TTC549 (cell line): ENCODE data around the gene FOSB.
"Not testable (repeated sequence)": the region's sequence is repeated elsewhere in the genome, so short reads cannot be mapped to it uniquely, and the experiment has no call there.

Experiments
- FAIRE-seq: peaks from 2 replicates; lab custom pipeline; 2012; peaks lifted over from hg19 to GRCh38; lab: Jason Lieb, UNC

FOSB gene

DNA sequence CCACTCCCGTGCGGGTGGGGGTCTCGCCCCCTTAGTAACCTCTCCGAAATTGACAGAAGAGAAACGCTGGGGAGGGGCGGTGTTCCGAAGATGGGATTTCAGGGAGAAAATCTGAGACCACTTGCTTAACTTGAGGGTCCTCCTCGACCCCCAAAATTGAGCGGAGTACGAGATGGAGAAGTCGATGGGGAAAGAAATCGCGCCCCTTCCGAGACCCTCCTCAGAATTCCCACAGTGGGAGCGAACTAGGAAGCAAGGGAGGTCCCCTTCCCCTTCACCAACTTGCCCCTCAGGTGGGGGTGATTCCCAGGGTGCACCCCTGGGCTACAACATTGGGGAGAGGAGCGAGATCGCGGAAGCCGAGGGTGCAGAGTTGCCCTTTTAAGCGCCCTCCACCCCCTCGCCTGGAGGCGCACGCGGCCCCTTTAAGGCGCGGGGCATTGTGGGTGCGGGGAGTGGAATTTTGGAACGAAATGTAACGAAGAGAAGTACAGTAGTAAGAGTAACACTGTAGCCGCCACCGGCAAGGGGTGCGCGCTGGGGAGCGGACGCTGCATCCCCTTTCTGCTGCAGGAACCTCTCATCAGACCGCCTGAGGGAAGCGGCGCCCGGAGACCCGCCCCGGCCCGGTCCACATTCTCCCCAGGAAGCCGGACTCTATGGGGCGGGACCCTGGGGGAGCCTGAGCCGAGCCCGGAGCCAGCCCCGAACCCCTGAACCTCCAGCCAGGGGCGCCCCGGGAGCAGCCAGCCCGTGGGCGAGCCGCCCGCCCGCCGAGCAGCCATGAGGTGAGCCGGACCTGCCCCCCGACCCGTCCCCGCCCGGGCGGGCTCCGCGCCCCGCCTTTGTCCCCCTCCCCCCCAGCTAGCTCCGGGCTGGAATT is 39.4 kb downstream of the FOSB start, which contains the start of gene VASP:
TSS of gene VASP (plus strand) at position 491 of the 883 bp plus-strand sequence. CDS start at position 784, 293 bp downstream.
- no peak for FAIRE-seq

DNA sequence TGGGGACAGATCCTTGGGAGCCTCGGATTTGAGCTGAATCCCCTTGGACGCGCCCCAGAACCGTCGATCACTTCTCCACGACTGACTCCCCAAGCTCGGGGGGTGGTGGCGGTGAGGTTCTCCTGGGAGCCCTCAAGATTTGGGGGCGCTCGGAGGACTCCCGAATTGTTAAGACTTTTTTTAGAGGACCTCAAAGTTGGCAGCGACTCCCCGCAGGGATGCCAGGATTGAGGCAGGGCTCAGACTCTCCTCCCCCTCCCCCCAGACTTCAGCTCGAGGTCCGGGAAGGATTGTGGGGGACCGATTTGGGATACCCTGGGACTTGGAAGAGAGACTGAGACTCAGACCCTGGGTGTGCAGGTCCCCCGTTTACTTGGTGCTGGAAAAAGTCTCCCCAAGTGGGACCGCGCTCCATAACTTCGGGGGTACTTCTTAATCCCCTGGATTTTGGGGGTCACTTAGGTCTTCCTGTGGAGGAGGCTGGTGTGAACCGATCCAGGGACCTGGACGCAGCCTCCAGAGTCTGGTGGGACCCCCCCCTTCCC is 40.1 kb downstream of the FOSB start:
- no peak for FAIRE-seq

DNA sequence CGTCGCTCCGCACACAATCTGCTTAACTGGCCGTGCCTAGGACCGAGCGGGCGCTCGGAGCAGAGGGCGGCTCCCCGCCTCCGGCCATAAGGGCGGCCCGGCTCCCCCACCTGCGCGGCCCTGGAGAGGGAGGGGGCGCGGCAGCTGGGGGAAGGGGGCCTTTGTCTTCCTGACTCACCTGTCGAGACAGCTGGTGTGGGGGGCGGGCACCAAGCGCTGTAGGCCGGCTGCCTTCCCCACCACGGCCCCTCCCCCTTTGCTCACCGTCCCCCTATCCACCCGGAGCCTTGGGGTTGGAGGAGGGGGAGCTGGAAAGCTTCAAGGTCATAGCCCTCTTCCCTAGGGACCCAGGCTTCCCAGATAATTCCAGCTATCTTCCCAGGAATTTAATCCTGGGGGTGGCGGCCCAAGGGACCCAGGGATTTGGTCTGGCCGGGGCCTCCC is 40.6 kb downstream of the FOSB start:
- no peak for FAIRE-seq

GRCh38 chr19:45508861-45509691 is 41.3 kb downstream of the FOSB start:
- no peak for FAIRE-seq

- FAIRE-seq: no peak
Measured at GRCh38 chr19:45509692-45510015, 41.9 kb downstream of the FOSB start.

- FAIRE-seq: not testable (repeated sequence)
Measured at GRCh38 chr19:45510352-45510751, 42.6 kb downstream of the FOSB start.

DNA sequence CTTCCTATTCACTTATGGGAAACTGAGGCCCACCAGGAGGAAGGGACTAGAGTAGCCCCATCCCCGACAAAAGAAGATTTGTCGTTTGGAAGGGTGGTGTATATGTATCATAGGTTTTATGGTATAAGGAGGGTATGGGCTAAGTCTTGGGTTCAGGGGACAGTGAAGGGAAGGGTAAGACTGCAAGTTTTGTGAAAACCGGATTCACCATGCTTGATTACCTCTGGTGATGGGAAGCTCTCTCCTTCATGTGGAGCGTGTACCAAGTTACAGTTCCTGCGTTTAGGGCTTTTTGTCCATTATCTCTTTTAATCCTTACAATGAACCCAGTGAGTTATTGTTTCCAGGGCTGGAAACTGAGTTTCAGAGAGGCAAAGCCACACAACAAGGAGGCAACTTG is 43.3 kb downstream of the FOSB start:
- no peak for FAIRE-seq

DNA sequence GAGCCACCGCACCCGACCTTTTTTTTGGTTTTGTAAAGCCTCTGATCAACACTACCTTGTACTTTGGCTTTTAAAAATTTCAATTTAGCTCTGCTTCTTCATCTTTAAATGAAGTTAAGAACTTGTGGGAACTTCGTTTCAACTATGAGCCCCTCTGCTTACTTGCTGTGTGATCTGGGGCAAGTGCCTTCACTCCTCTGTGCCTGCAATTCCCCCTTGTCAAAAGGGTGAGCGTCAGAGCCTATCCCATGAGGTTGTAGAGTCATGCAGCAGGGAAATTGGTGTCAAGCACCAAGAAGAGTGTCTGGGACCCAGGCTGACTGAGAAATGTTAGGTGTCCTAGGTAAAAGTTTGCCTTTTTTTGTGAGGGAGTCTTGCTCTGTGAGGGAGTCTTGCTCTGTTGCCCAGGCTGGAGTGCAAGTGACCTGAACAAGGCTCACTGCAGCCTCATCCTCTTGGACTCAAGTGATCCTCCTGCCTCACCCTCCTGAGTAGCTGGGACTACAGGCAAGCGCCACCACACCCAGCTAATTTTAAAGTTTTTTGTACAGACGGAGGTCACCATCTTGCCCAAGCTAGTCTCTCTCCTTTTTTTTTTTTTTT is 45.2 kb downstream of the FOSB start:
- FAIRE-seq: no peak

- no peak for FAIRE-seq
Measured at GRCh38 chr19:45514376-45515051, 46.7 kb downstream of the FOSB start.

DNA sequence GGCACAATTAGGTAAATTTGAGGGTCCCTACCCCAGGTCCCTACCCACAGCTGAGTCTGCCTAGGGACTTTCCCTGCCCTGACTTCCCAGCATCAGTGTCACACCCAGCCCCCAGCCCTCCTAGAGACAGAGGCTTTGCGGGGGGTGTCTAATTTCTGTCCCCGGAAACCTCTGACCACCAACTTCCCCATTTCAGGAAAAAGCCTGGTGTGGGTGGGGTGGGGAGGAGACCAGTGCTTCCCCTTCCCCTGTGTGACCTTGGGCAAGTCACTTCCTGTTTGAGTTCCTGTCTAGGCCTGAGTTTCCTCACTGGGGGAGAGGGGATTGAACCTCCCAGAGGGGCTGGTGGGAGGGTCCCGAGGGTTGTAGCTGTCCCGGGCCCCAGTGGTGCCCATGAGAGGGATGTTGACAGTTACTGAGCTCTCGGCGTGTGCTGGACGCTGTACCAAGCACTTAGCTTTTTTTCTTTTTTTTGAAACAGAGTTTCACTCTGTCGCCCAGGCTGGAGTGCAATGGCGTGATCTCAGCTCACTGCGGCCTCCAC is 47.4 kb downstream of the FOSB start:
- no peak for FAIRE-seq

DNA sequence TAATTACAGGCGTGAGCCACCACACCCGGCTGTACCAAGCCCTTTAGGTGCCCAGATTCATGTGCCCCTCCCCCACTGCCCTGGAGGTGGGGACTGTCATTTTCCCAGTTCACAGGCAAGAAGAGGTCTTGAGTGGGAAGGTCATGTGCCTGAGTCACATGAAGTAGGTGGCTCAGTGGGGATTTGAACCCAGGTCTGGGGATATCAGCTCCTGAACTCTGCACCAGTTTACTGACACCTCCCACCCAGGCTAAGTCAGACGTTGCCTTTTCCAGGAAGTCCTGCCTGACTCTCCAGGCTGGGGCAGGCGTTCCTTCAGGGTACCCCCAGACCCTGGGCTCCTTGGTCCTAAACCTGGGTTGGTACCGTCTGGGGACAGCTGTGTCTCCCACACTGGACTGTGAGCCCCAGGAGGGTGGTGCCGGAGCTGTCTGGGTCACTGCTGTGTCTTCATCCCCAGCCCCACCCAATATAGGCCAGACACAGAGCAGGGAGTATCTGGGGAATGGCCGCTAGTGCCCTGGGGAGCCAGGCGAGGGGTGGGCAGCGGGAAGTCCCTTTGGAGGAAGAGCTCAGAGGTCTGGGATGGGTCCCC is 48.1 kb downstream of the FOSB start:
- no peak for FAIRE-seq

- no peak for FAIRE-seq
Measured at GRCh38 chr19:45517238-45517637, 49.4 kb downstream of the FOSB start.

GRCh38 chr19:45517641-45518468 is 50.1 kb downstream of the FOSB start:
- no peak for FAIRE-seq

DNA sequence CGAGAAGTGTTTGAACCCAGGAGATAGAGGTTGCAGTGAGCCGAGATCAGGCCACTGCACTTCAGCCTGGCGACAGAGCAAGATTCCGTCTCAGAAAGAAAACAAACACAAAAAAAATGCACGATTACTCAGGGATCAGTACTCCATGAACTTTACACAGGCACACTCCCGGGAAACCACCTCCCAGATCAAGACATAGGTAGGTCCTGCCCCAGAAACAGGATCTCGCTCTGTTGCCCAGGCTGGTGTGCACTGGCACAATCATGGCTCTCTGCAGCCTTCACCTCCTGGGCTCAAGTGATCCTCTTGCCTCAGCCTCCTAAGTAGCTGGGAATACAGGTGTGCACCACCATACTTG is 50.7 kb downstream of the FOSB start:
- FAIRE-seq: no peak

DNA sequence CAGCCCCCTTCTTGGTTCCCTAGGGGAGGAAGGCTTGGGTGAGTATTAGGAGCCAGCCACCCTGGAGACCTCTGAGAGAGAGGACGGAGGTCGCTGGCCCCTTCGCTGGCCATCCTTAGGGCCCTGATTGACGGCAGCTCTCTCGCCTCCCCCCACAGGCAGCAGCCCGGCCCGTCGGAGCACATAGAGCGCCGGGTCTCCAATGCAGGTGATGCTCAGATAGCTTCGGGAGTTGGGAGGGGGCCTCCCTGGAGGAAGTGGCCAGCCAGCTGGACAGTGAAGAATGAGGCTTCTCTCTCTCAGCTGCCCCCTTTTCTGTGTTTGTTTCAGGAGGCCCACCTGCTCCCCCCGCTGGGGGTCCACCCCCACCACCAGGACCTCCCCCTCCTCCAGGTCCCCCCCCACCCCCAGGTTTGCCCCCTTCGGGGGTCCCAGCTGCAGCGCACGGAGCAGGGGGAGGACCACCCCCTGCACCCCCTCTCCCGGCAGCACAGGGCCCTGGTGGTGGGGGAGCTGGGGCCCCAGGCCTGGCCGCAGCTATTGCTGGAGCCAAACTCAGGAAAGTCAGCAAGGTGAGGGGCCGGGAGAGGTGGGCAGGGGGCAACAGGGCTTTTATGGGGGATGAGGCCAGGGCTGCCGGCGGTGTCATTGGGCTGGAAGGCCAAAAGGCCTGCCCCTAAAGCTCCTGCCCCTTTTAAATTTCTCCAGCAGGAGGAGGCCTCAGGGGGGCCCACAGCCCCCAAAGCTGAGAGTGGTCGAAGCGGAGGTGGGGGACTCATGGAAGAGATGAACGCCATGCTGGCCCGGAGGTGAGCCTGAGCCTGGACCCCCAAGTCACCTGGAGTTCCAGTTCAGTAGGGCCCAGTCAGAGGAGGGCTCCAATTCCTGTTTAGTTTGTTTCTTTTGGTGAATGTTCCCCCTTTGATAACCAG is 54.5 kb downstream of the FOSB start:
- no peak for FAIRE-seq

DNA sequence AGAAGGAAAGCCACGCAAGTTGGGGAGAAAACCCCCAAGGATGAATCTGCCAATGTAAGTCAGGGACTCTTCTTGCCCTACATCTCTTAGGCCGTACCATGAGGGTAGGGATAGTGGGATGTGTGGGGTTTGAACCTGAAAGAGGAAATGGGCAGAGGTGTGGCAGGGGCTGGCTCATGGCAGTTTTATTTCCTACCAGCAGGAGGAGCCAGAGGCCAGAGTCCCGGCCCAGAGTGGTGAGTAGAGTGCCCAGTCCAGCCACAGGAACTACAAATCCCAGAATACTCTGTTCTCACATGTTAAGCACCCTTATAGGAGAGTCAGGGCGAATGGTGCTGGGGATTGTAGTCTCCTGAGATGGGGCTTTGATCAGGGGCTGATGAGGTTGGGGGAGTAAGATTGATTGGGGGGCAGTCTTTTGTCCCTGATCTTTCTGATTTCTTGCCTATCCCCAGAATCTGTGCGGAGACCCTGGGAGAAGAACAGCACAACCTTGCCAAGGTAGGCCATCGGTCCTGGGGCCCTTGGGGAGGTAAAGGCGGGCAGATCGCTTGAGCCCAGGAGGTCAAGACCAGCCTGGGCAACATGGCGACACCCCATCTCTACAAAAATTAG is 56.0 kb downstream of the FOSB start:
- peak; percentile 13 for FAIRE-seq

DNA sequence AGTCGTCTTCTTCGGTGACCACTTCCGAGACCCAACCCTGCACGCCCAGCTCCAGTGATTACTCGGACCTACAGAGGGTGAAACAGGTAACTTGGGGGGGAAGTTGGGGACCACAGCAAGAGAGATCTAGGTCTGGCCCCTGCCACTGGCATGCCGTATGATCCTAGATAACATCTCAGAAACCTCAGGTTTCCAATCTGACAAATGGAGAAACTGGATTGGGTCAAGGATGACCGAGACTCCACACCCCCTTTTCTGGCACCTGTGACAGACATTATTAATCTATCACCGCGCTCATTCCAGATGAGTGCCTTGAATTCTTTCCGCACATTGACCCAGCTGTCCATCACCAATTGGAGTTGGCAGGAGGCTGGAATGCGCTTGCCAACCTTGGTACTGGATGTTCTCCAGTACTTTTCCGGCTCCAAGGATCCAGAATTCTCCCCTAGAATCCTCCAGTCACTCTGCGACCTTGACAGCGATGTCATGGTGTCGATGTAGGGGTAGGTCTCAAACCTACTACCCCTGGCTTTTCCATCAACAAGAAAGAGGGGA is 56.9 kb downstream of the FOSB start:
- no peak for FAIRE-seq
